ENCODE results near the gene KNOP1. TPM values are rescaled to one million over a fixed set of nuclear protein-coding genes. Genes with fewer than 3 reads are reported as not detected.

KNOP1 gene
- total RNA-seq, 1 donor from 2014 or later, result 24.2 TPM

DNA sequence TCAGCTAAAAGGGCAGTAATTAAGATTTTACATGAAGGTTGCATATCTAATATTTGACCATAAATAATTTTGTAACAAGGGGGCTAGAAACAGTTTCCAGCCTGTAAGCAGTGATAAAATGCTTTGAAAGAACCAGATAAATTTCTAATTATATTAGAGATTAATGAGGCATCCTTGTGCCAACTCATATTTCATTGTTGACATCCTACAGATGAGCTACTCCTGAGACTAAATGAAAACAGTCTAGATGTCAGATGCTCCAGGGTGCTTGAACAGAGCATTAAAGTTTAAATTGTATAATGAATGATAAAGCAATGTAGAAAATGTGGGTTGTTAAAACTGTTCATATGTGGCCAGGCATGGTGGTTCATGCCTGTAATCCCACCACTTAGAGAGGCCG is 23.3 kb upstream of the KNOP1 start:
- no peaks in the 10 kb centered on the region for H3K36me3 Mint-ChIP-seq (ENCODE audit: unreplicated experiment)
- no peaks in the 10 kb centered on the region for H3K9me3 Mint-ChIP-seq (ENCODE audit: unreplicated experiment)
- no peak for DNase-seq (ENCODE audit: extremely low spot score, unreplicated experiment)
- H3K27me3 Mint-ChIP-seq (ENCODE audit: unreplicated experiment), result no peaks in the 10 kb centered on the region
- no peak overlapping the region for H3K27ac Mint-ChIP-seq (ENCODE audit: unreplicated experiment)
- no peak overlapping the region for H3K4me3 Mint-ChIP-seq (ENCODE audit: unreplicated experiment)
- H3K4me1 Mint-ChIP-seq (ENCODE audit: unreplicated experiment), result peaks cover 3% of the 10 kb centered on the region
- TF ChIP-seq, protein P1, sequence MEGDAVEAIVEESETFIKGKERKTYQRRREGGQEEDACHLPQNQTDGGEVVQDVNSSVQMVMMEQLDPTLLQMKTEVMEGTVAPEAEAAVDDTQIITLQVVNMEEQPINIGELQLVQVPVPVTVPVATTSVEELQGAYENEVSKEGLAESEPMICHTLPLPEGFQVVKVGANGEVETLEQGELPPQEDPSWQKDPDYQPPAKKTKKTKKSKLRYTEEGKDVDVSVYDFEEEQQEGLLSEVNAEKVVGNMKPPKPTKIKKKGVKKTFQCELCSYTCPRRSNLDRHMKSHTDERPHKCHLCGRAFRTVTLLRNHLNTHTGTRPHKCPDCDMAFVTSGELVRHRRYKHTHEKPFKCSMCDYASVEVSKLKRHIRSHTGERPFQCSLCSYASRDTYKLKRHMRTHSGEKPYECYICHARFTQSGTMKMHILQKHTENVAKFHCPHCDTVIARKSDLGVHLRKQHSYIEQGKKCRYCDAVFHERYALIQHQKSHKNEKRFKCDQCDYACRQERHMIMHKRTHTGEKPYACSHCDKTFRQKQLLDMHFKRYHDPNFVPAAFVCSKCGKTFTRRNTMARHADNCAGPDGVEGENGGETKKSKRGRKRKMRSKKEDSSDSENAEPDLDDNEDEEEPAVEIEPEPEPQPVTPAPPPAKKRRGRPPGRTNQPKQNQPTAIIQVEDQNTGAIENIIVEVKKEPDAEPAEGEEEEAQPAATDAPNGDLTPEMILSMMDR (IDR thresholded peaks at IDR 0.05), result no peak

DNA sequence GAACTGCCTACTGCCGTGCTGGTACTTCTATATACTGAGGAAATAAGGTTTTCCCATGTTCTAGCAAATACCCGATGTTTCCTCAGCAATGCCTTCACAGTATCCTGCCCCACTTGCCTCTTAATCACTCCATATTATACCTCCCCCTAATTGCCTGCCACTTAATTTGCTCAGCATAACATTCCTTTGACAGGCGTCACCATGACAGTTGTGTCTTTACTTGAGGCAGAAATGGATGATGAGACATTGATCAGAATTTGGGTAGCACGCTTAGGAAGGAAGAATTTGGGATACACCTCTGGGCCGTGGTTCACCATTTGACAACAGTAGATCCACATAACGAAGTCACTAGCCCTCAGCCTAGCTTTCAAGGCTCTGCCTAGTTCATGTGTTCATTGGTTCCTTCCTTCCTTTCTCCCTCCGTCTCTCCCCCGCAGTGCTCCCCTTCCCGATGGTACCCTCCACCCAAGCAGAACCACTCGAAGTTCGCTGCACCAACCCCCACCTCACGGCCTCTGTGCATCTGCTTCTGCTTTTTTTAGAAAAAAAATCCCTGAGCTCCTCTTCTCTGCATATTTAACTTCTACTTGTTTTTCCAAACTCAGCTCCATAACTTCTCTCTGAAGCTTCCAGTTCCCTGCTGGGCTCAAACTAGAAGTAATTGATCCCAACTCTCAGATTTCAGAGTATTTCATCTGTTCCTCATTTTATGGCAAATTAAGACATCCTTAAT is 19.4 kb upstream of the KNOP1 start:
- peaks cover 3% of the 10 kb centered on the region for H3K36me3 Mint-ChIP-seq (ENCODE audit: unreplicated experiment)
- H3K27me3 Mint-ChIP-seq (ENCODE audit: unreplicated experiment), result no peaks in the 10 kb centered on the region
- H3K9me3 Mint-ChIP-seq (ENCODE audit: unreplicated experiment), result no peaks in the 10 kb centered on the region
- peaks cover 7% of the 10 kb centered on the region for H3K4me1 Mint-ChIP-seq (ENCODE audit: unreplicated experiment)
- no peak overlapping the region for H3K4me3 Mint-ChIP-seq (ENCODE audit: unreplicated experiment)
- TF ChIP-seq, protein P1 (IDR thresholded peaks at IDR 0.05), result no peak
- DNase-seq (ENCODE audit: extremely low spot score, unreplicated experiment), result no peak
- no peak overlapping the region for H3K27ac Mint-ChIP-seq (ENCODE audit: unreplicated experiment)

DNA sequence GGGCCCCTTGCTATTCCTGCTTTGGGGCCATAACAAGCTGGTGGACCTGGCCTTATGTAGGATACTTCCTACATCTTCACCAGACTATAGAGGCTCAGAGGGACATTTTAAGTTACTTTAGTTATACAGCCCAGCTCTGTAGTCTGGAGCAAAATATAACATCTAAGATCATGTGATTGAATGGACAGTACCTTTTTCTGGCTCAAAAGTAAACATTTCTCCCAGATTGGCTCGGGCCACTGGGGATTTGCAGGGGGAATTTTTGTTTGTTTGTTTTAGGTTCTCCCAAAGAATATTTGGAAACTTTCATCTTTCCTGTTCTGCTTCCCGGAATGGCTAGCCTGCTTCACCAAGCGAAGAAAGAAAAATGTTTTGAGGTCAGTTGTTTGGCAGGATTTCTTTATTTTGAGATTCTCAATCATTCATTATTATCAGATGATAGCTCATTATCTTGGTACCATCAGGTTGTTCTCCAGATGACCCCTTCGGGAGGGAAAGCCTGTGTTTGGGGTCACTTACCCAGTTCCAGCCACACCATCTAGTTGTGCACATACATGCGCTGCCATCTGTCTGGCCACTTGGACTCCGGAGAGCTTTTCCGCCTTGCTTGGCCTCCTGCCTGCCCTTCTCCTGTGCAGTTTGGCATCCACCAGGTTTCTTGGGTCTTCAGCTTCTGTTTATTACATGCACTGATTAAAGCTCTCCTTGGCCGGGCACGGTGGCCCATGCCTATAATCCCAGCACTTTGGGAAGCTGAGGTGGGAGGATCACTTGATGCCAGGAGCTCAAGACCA is 17.2 kb upstream of the KNOP1 start:
- no peak overlapping the region for H3K27ac Mint-ChIP-seq (ENCODE audit: unreplicated experiment)
- no peaks in the 10 kb centered on the region for H3K9me3 Mint-ChIP-seq (ENCODE audit: unreplicated experiment)
- TF ChIP-seq, protein P1 (IDR thresholded peaks at IDR 0.05), result no peak
- H3K27me3 Mint-ChIP-seq (ENCODE audit: unreplicated experiment), result no peaks in the 10 kb centered on the region
- peaks cover 7% of the 10 kb centered on the region for H3K4me1 Mint-ChIP-seq (ENCODE audit: unreplicated experiment)
- DNase-seq (ENCODE audit: extremely low spot score, unreplicated experiment), result no peak
- H3K4me3 Mint-ChIP-seq (ENCODE audit: unreplicated experiment), result no peak overlapping the region
- H3K36me3 Mint-ChIP-seq (ENCODE audit: unreplicated experiment), result peaks cover 4% of the 10 kb centered on the region

GRCh38 chr16:19733551-19733950 is 15.5 kb upstream of the KNOP1 start:
- peaks cover 4% of the 10 kb centered on the region for H3K36me3 Mint-ChIP-seq (ENCODE audit: unreplicated experiment)
- H3K27ac Mint-ChIP-seq (ENCODE audit: unreplicated experiment), result no peak overlapping the region
- no peaks in the 10 kb centered on the region for H3K9me3 Mint-ChIP-seq (ENCODE audit: unreplicated experiment)
- DNase-seq (ENCODE audit: extremely low spot score, unreplicated experiment), result no peak
- TF ChIP-seq, protein P1 (IDR thresholded peaks at IDR 0.05), result no peak
- H3K4me3 Mint-ChIP-seq (ENCODE audit: unreplicated experiment), result no peak overlapping the region
- peaks cover 7% of the 10 kb centered on the region for H3K4me1 Mint-ChIP-seq (ENCODE audit: unreplicated experiment)
- no peaks in the 10 kb centered on the region for H3K27me3 Mint-ChIP-seq (ENCODE audit: unreplicated experiment)

- H3K36me3 Mint-ChIP-seq (ENCODE audit: unreplicated experiment), result peaks cover 1% of the 10 kb centered on the region
- TF ChIP-seq, protein P1 (IDR thresholded peaks at IDR 0.05), result no peak
- no peak overlapping the region for H3K4me3 Mint-ChIP-seq (ENCODE audit: unreplicated experiment)
These were observed 10.6 kb upstream of the KNOP1 start for GRCh38 chr16:19728636-19728965.

More at GRCh38 chr16:19728636-19728965, 10.6 kb upstream of the KNOP1 start:
- DNase-seq (ENCODE audit: extremely low spot score, unreplicated experiment), result no peak
- H3K9me3 Mint-ChIP-seq (ENCODE audit: unreplicated experiment), result no peaks in the 10 kb centered on the region
- no peak overlapping the region for H3K27ac Mint-ChIP-seq (ENCODE audit: unreplicated experiment)
- H3K4me1 Mint-ChIP-seq (ENCODE audit: unreplicated experiment), result no peaks in the 10 kb centered on the region
- no peaks in the 10 kb centered on the region for H3K27me3 Mint-ChIP-seq (ENCODE audit: unreplicated experiment)
